ENCODE results near the gene SPEG. TPM values are rescaled to one million over a fixed set of nuclear protein-coding genes. Genes with fewer than 3 reads are reported as not detected.

SPEG gene
- total RNA-seq, 1 donor from 2014 or later: 5.6 TPM

GRCh38 chr2:219435701-219436100, 1.1 kb downstream of the SPEG start:
- Histone ChIP-seq H3K9me3 (no peaks in the 10 kb centered on the region), H3K27me3 (peaks cover 29% of the 10 kb centered on the region), H3K36me3 (no peaks in the 10 kb centered on the region), H3K4me1 (no peaks in the 10 kb centered on the region), H3K27ac (no peak overlapping the region), H3K4me3 (no peak overlapping the region)
- ATAC-seq (no peak), DNase-seq (no peak)
- intact Hi-C loops (cut with DNase I): no loop called here
- TF ChIP-seq CTCF (IDR thresholded peaks at IDR 0.05): no peak

GRCh38 chr2:219436491-219436890, 1.8 kb downstream of the SPEG start:
- Histone ChIP-seq H3K27me3 (peaks cover 37% of the 10 kb centered on the region), H3K9me3 (no peaks in the 10 kb centered on the region), H3K4me1 (peaks cover 4% of the 10 kb centered on the region), H3K4me3 (no peak overlapping the region), H3K27ac (no peak overlapping the region), H3K36me3 (no peaks in the 10 kb centered on the region)
- DNase-seq (no peak), ATAC-seq (no peak)
- TF ChIP-seq CTCF (IDR thresholded peaks at IDR 0.05): no peak
- intact Hi-C loops (cut with DNase I): no loop called here

- DNase-seq (peak; percentile 38), ATAC-seq (no peak)
- Histone ChIP-seq H3K36me3 (no peaks in the 10 kb centered on the region), H3K27ac (no peak overlapping the region), H3K4me1 (peaks cover 6% of the 10 kb centered on the region), H3K27me3 (peaks cover 39% of the 10 kb centered on the region), H3K9me3 (no peaks in the 10 kb centered on the region), H3K4me3 (no peak overlapping the region)
- intact Hi-C loops (cut with DNase I): no loop called here
- no peak for TF ChIP-seq CTCF (IDR thresholded peaks at IDR 0.05)
Observed at GRCh38 chr2:219437141-219437540, 2.5 kb downstream of the SPEG start.

GRCh38 chr2:219437690-219438206, 3.1 kb downstream of the SPEG start:
- Histone ChIP-seq H3K4me3 (no peak overlapping the region), H3K27ac (no peak overlapping the region), H3K9me3 (no peaks in the 10 kb centered on the region), H3K27me3 (peaks cover 45% of the 10 kb centered on the region), H3K4me1 (peaks cover 9% of the 10 kb centered on the region), H3K36me3 (no peaks in the 10 kb centered on the region)
- no peak for ATAC-seq
- peak; percentile 27 for DNase-seq
- intact Hi-C loops (cut with DNase I): no loop called here
- TF ChIP-seq CTCF (IDR thresholded peaks at IDR 0.05): no peak

GRCh38 chr2:219438453-219438852, 3.8 kb downstream of the SPEG start:
- Histone ChIP-seq H3K36me3 (no peaks in the 10 kb centered on the region), H3K9me3 (no peaks in the 10 kb centered on the region), H3K4me3 (no peak overlapping the region), H3K4me1 (peaks cover 9% of the 10 kb centered on the region), H3K27me3 (peaks cover 51% of the 10 kb centered on the region), H3K27ac (no peak overlapping the region)
- intact Hi-C loops (cut with DNase I): no loop called here
- ATAC-seq: no peak
- TF ChIP-seq CTCF (IDR thresholded peaks at IDR 0.05): no peak
- peak; percentile 16 for DNase-seq

- Histone ChIP-seq H3K4me1 (peaks cover 9% of the 10 kb centered on the region), H3K9me3 (no peaks in the 10 kb centered on the region), H3K27ac (no peak overlapping the region), H3K4me3 (no peak overlapping the region), H3K36me3 (no peaks in the 10 kb centered on the region), H3K27me3 (peaks cover 46% of the 10 kb centered on the region)
- no peak for ATAC-seq
- no peak for TF ChIP-seq CTCF (IDR thresholded peaks at IDR 0.05)
- intact Hi-C loops (cut with DNase I): no loop called here
- DNase-seq: no peak
Observed at GRCh38 chr2:219439506-219439905, 4.9 kb downstream of the SPEG start.
